HG03442 (cell line): ENCODE data around the gene XAF1.
"Not testable (repeated sequence)": the region's sequence is repeated elsewhere in the genome, so short reads cannot be mapped to it uniquely, and the experiment has no call there.

ENCODE experiments used
- ATAC-seq: cut with Tn5 transposase; IDR thresholded peaks from one replicate; pipeline ENCODE4 v1.9.1; 2021; ENCODE audit warnings: mild to moderate bottlenecking, moderate library complexity; ENCODE audit not compliant: unreplicated experiment

The XAF1 gene

GRCh38 chr17:6797718-6798351, 42.0 kb downstream of the XAF1 start:
- ATAC-seq = no peak

- no peak for ATAC-seq
Observed at GRCh38 chr17:6799738-6800137, 43.9 kb downstream of the XAF1 start.

GRCh38 chr17:6800422-6801027, 44.7 kb downstream of the XAF1 start:
- no peak for ATAC-seq

- ATAC-seq = no peak
Observed at GRCh38 chr17:6811510-6811909, 55.7 kb downstream of the XAF1 start.

- ATAC-seq = no peak
Observed at GRCh38 chr17:6812295-6812694, 56.4 kb downstream of the XAF1 start.

- no peak for ATAC-seq
Observed at GRCh38 chr17:6815775-6816174, 59.9 kb downstream of the XAF1 start.

GRCh38 chr17:6816368-6816767, 60.5 kb downstream of the XAF1 start:
- ATAC-seq = not testable (repeated sequence)

- no peak for ATAC-seq
Observed at GRCh38 chr17:6818938-6819337, 63.1 kb downstream of the XAF1 start.

- no peak for ATAC-seq
Observed at GRCh38 chr17:6823011-6823442, 67.2 kb downstream of the XAF1 start.
